GM21723 (cell line): ENCODE results near the gene CHRM3.
"Not testable (repeated sequence)": the region's sequence is repeated elsewhere in the genome, so short reads cannot be mapped to it uniquely, and the experiment has no call there.

Experiments used
- ATAC-seq: cut with Tn5 transposase; IDR thresholded peaks from one replicate; pipeline ENCODE4 v1.9.1; 2021; ENCODE audit warnings: mild to moderate bottlenecking, moderate library complexity; ENCODE audit not compliant: unreplicated experiment

The CHRM3 gene

GRCh38 chr1:239386453-239387303 is at the start of gene CHRM3:
Gene CHRM3, plus strand, starts transcription at chr1:239386568. Its CDS starts 520,884 bp downstream, at chr1:239907452.
- no peak for ATAC-seq

GRCh38 chr1:239337799-239338430 is 48.5 kb upstream of the CHRM3 start:
- no peak for ATAC-seq

- ATAC-seq = no peak
Observed at GRCh38 chr1:239347776-239348175, 38.6 kb upstream of the CHRM3 start.

- no peak for ATAC-seq
Observed at GRCh38 chr1:239348635-239349353, 37.6 kb upstream of the CHRM3 start.

GRCh38 chr1:239349699-239350098 is 36.7 kb upstream of the CHRM3 start:
- ATAC-seq = no peak

GRCh38 chr1:239353536-239353935 is 32.8 kb upstream of the CHRM3 start:
- ATAC-seq = no peak

GRCh38 chr1:239354231-239354630 is 32.1 kb upstream of the CHRM3 start:
- no peak for ATAC-seq

- no peak for ATAC-seq
Observed at GRCh38 chr1:239357867-239358266, 28.5 kb upstream of the CHRM3 start.

- no peak for ATAC-seq
Observed at GRCh38 chr1:239361403-239361802, 25.0 kb upstream of the CHRM3 start.

GRCh38 chr1:239363930-239364329 is 22.4 kb upstream of the CHRM3 start:
- no peak for ATAC-seq

- no peak for ATAC-seq
Observed at GRCh38 chr1:239367196-239367810, 19.1 kb upstream of the CHRM3 start.

- no peak for ATAC-seq
Observed at GRCh38 chr1:239368436-239369109, 17.8 kb upstream of the CHRM3 start.

GRCh38 chr1:239370869-239371268 is 15.5 kb upstream of the CHRM3 start:
- ATAC-seq = not testable (repeated sequence)

GRCh38 chr1:239382666-239383065 is 3.7 kb upstream of the CHRM3 start:
- ATAC-seq = no peak

- ATAC-seq = no peak
Observed at GRCh38 chr1:239383714-239384113, 2.7 kb upstream of the CHRM3 start.

- ATAC-seq = no peak
Observed at GRCh38 chr1:239387304-239388158, 1.2 kb downstream of the CHRM3 start.

GRCh38 chr1:239388159-239388485 is 1.8 kb downstream of the CHRM3 start:
- no peak for ATAC-seq

- ATAC-seq = no peak
Observed at GRCh38 chr1:239388578-239388977, 2.2 kb downstream of the CHRM3 start.

- ATAC-seq = no peak
Observed at GRCh38 chr1:239389703-239390102, 3.3 kb downstream of the CHRM3 start.

- no peak for ATAC-seq
Observed at GRCh38 chr1:239392271-239392670, 5.9 kb downstream of the CHRM3 start.
